Neural progenitor cell (in vitro differentiated cells): ENCODE data around the gene TUT1.
"Not testable (repeated sequence)": the region's sequence is repeated elsewhere in the genome, so short reads cannot be mapped to it uniquely, and the experiment has no call there.

ENCODE experiments used
- EZH2 ChIP-seq: fragments of 200-600 bp; sonication (generic); IDR thresholded peaks from 2 replicates; pipeline ENCODE4 v1.6.1; 2017; ENCODE audit warnings: antibody characterized with exemption, mild to moderate bottlenecking, moderate library complexity
- EZH2phosphoT487 ChIP-seq: fragments of 200-600 bp; sonication (generic); IDR thresholded peaks from 2 replicates; pipeline ENCODE4 v1.6.1; 2017; ENCODE audit warnings: antibody characterized with exemption
- TF ChIP-seq, protein P1 (sequence below): fragments of 200-600 bp; sonication (generic); IDR thresholded peaks from 2 replicates; pipeline ENCODE4 v1.5.1; 2017; ENCODE audit warnings: antibody characterized with exemption, mild to moderate bottlenecking

DNA sequence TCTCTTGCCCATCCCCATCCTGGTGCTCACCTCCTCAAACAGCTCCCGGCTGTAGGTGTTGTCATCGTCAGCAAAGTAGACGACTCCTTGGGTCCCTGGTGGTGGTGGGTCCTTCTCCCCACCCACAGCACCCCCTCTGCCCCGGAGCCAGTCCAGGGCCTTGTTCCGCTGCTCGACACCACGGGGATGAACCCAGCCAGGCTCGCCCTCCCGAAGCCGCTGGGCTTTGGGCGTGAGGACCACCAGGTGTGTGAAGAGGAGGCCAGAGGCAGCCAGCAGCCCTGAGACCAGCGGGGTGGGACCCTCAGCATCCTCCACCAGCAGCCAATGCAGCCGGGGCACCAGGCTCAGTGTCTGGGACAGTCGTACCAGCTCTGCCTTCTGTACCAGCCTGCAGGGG lies 25.6 kb upstream of the TUT1 start:
- TF ChIP-seq, protein P1, sequence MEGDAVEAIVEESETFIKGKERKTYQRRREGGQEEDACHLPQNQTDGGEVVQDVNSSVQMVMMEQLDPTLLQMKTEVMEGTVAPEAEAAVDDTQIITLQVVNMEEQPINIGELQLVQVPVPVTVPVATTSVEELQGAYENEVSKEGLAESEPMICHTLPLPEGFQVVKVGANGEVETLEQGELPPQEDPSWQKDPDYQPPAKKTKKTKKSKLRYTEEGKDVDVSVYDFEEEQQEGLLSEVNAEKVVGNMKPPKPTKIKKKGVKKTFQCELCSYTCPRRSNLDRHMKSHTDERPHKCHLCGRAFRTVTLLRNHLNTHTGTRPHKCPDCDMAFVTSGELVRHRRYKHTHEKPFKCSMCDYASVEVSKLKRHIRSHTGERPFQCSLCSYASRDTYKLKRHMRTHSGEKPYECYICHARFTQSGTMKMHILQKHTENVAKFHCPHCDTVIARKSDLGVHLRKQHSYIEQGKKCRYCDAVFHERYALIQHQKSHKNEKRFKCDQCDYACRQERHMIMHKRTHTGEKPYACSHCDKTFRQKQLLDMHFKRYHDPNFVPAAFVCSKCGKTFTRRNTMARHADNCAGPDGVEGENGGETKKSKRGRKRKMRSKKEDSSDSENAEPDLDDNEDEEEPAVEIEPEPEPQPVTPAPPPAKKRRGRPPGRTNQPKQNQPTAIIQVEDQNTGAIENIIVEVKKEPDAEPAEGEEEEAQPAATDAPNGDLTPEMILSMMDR = not testable (repeated sequence)
- TF ChIP-seq EZH2, EZH2phosphoT487: not testable (repeated sequence)
